Activated B cell treated with CpG ODN at 0.5 μM for 24 hours (primary cell): ENCODE data around the gene LRRC31. TPM values are rescaled to one million over a fixed set of nuclear protein-coding genes. Genes with fewer than 3 reads are reported as not detected.

Experiments
- total RNA-seq: library from RNA; stranded (reverse); gene quantifications from 2 replicates; pipeline ENCODE4 v1.2.3, GENCODE V29; 2022

LRRC31 gene
- total RNA-seq, 1 donor from 2014 or later, result not detected

Other genes starting within 250 kb of the LRRC31 start
- gene MECOM, start 206.2 kb downstream of the LRRC31 start, total RNA-seq, result 0.22 TPM in 1 of 2 replicates, not detected in the other
- gene TERC, start 104.9 kb downstream of the LRRC31 start, total RNA-seq, result 2.5 and 8.4 TPM in 2 replicates
- gene ACTRT3, start 100.4 kb downstream of the LRRC31 start, total RNA-seq, result 0.42 and 0.49 TPM in 2 replicates
- 23.9 and 24.8 TPM in 2 replicates for gene MYNN, start 96.5 kb downstream of the LRRC31 start, total RNA-seq
- gene LRRIQ4, start 57.1 kb downstream of the LRRC31 start, total RNA-seq, result 0.29 and 0.40 TPM in 2 replicates
- gene LRRC34, start 57.0 kb downstream of the LRRC31 start, total RNA-seq, result 4.2 and 5.7 TPM in 2 replicates
- 0.20 TPM in 1 of 2 replicates, not detected in the other for gene SAMD7, start 41.6 kb upstream of the LRRC31 start, total RNA-seq
- 140 and 165 TPM in 2 replicates for gene SEC62, start 96.9 kb upstream of the LRRC31 start, total RNA-seq
- 63.2 and 65.5 TPM in 2 replicates for gene GPR160, start 168.1 kb upstream of the LRRC31 start, total RNA-seq